ENCODE data around the gene HAO2. TPM values are rescaled to one million over a fixed set of nuclear protein-coding genes. Genes with fewer than 3 reads are reported as not detected.
"Not testable (repeated sequence)": the region's sequence is repeated elsewhere in the genome, so short reads cannot be mapped to it uniquely, and the experiment has no call there.

HAO2 gene
- polyA plus RNA-seq, 1 donor: not detected

- DNase-seq: no peak
Observed at GRCh38 chr1:119347858-119348257, 20.7 kb upstream of the HAO2 start.

GRCh38 chr1:119348941-119349340 lies 19.6 kb upstream of the HAO2 start:
- no peak for DNase-seq

- not testable (repeated sequence) for DNase-seq
Observed at GRCh38 chr1:119350866-119351265, 17.7 kb upstream of the HAO2 start.

GRCh38 chr1:119351997-119352396 lies 16.6 kb upstream of the HAO2 start:
- no peak for DNase-seq

GRCh38 chr1:119353836-119354235 lies 14.7 kb upstream of the HAO2 start:
- no peak for DNase-seq

- peak; percentile 27 for DNase-seq
Observed at GRCh38 chr1:119358636-119359035, 9.9 kb upstream of the HAO2 start.

GRCh38 chr1:119359730-119360129 lies 8.9 kb upstream of the HAO2 start:
- no peak for DNase-seq

GRCh38 chr1:119361205-119361604 lies 7.4 kb upstream of the HAO2 start:
- DNase-seq: no peak

- DNase-seq: no peak
Observed at GRCh38 chr1:119361620-119362344, 6.8 kb upstream of the HAO2 start.

- DNase-seq: no peak
Observed at GRCh38 chr1:119363162-119363561, 5.4 kb upstream of the HAO2 start.

- no peak for DNase-seq
Observed at GRCh38 chr1:119364640-119365039, 3.9 kb upstream of the HAO2 start.

- DNase-seq: no peak
Observed at GRCh38 chr1:119366424-119366823, 2.2 kb upstream of the HAO2 start.

- DNase-seq: peak; percentile 45
Observed at GRCh38 chr1:119367432-119368124, 1.0 kb upstream of the HAO2 start.

- no peak for DNase-seq
Observed at GRCh38 chr1:119370748-119371147, 2.2 kb downstream of the HAO2 start.

- no peak for DNase-seq
Observed at GRCh38 chr1:119371815-119372214, 3.2 kb downstream of the HAO2 start.

GRCh38 chr1:119372503-119373086 lies 4.0 kb downstream of the HAO2 start:
- DNase-seq: peak; percentile 52

- no peak for DNase-seq
Observed at GRCh38 chr1:119373465-119373864, 4.9 kb downstream of the HAO2 start.

- no peak for DNase-seq
Observed at GRCh38 chr1:119374208-119374874, 5.8 kb downstream of the HAO2 start.

- DNase-seq: no peak
Observed at GRCh38 chr1:119375366-119375765, 6.8 kb downstream of the HAO2 start.

GRCh38 chr1:119376594-119376993 lies 8.0 kb downstream of the HAO2 start:
- DNase-seq: no peak

GRCh38 chr1:119377594-119377993 lies 9.0 kb downstream of the HAO2 start:
- not testable (repeated sequence) for DNase-seq

- DNase-seq: no peak
Observed at GRCh38 chr1:119379117-119379516, 10.5 kb downstream of the HAO2 start.

- DNase-seq: no peak
Observed at GRCh38 chr1:119380304-119380703, 11.7 kb downstream of the HAO2 start.
